GM23248 (cell line): ENCODE measurements around the gene PTHLH. TPM values are rescaled to one million over a fixed set of nuclear protein-coding genes. Genes with fewer than 3 reads are reported as not detected.

ENCODE experiments used
- DNase-seq: peaks from one replicate; pipeline ENCODE4 v3.0.0-alpha.2; 2015
- H2AFZ ChIP-seq: fragments of 200-600 bp; sonication (generic); 2 replicates; pipeline ENCODE4 v1.6.1; 2016; ENCODE audit warnings: antibody characterized with exemption
- H3F3A ChIP-seq: fragments of 200-600 bp; sonication (generic); 2 replicates; pipeline ENCODE4 v1.6.1; 2016; ENCODE audit warnings: mild to moderate bottlenecking, antibody characterized with exemption, mixed run types; ENCODE audit not compliant: insufficient read depth
- H3K27ac ChIP-seq: fragments of 200-600 bp; sonication (generic); 2 replicates; pipeline ENCODE4 v1.5.1; 2016; ENCODE audit warnings: mild to moderate bottlenecking
- H3K27me3 ChIP-seq: fragments of 200-600 bp; sonication (generic); replicated peaks from 2 replicates; pipeline ENCODE4 v1.6.1; 2016; ENCODE audit warnings: mild to moderate bottlenecking; ENCODE audit not compliant: insufficient read depth
- H3K36me3 ChIP-seq: fragments of 200-600 bp; sonication (generic); 2 replicates; pipeline ENCODE4 v1.6.1; 2016; ENCODE audit warnings: low read depth, mild to moderate bottlenecking
- H3K4me1 ChIP-seq: fragments of 200-600 bp; sonication (generic); 2 replicates; pipeline ENCODE4 v1.6.1; 2016; ENCODE audit warnings: mild to moderate bottlenecking; ENCODE audit not compliant: insufficient read depth
- H3K4me2 ChIP-seq: fragments of 200-600 bp; sonication (generic); one replicate; pipeline ENCODE4 v1.6.1; 2016; ENCODE audit warnings: mild to moderate bottlenecking; ENCODE audit not compliant: unreplicated experiment
- H3K4me3 ChIP-seq: fragments of 200-600 bp; sonication (generic); 2 replicates; pipeline ENCODE4 v1.5.1; 2016; ENCODE audit warnings: mild to moderate bottlenecking
- H3K79me2 ChIP-seq: fragments of 200-600 bp; sonication (generic); 2 replicates; pipeline ENCODE4 v1.6.1; 2016; ENCODE audit warnings: mild to moderate bottlenecking; ENCODE audit not compliant: insufficient read depth
- H3K9ac ChIP-seq: fragments of 200-600 bp; sonication (generic); 2 replicates; pipeline ENCODE4 v1.6.1; 2016; ENCODE audit warnings: mild to moderate bottlenecking
- H3K9me2 ChIP-seq: fragments of 200-600 bp; sonication (generic); 2 replicates; pipeline ENCODE4 v1.6.1; 2016; ENCODE audit warnings: mixed run types, mild to moderate bottlenecking, moderate library complexity; ENCODE audit not compliant: insufficient read depth
- H3K9me3 ChIP-seq: fragments of 200-600 bp; sonication (generic); one replicate; pipeline ENCODE4 v1.6.1; 2017; ENCODE audit warnings: low read depth
- H4K20me1 ChIP-seq: fragments of 200-600 bp; sonication (generic); 2 replicates; pipeline ENCODE4 v1.6.0; 2016; ENCODE audit not compliant: insufficient read depth
- EZH2 ChIP-seq: fragments of 200-600 bp; sonication (generic); IDR thresholded peaks from 2 replicates; pipeline ENCODE4 v1.6.1; 2018; ENCODE audit warnings: antibody characterized with exemption, mild to moderate bottlenecking; ENCODE audit not compliant: insufficient read depth, poor library complexity, severe bottlenecking
- EZH2phosphoT487 ChIP-seq: fragments of 200-600 bp; sonication (generic); IDR thresholded peaks from 2 replicates; pipeline ENCODE4 v1.6.1; 2018; ENCODE audit warnings: antibody characterized with exemption, moderate library complexity, mild to moderate bottlenecking, low read depth; ENCODE audit not compliant: insufficient read depth
- WGBS, 2 experiments: methylation state at CpG; one replicate each; pipeline ENCODE4 v1.1.6; 2015 to 2017; ENCODE audit warnings: low lambda C conversion rate in 2 of 2, low coverage in 1 of 2; ENCODE audit errors: missing lambda C conversion rate in 2 of 2; 5-methylcytosine and 5-hydroxymethylcytosine counted together
- in situ Hi-C: fragments of 300-500 bp; cut with MboI; formaldehyde crosslinking; loops from 2 replicates; pipeline ENCODE4 v1.15.0; 2020
- polyA plus RNA-seq: library from polyadenylated mRNA; unstranded; fragments of >200 nt; fragmentation: Nextera tagmentation; extraction: Ambion mirVana; gene quantifications from 2 replicates; pipeline ENCODE4 v1.2.1, GENCODE V29; 2016
- total RNA-seq: library from RNA; depleted of rRNA; stranded (reverse); fragments of >200 nt; shearing (Covaris generic); gene quantifications from 2 replicates; pipeline ENCODE4 v1.2.3, GENCODE V29; 2014; rRNA removed

PTHLH gene
- 0.51 and 6.4 TPM in 2 replicates for total RNA-seq
- polyA plus RNA-seq, result 4.2 and 4.7 TPM in 2 replicates

- Histone ChIP-seq H3K9me3 (no peaks in the 10 kb centered on the region), H3K4me1 (peaks cover 27% of the 10 kb centered on the region), H3K9ac (no peak within 1 kb of the TSS), H2AFZ (no peak within 1 kb of the TSS), H3K27ac (no peak within 1 kb of the TSS), H3K36me3 (no peaks in the 10 kb centered on the region), H3K4me3 (no peak within 1 kb of the TSS), H3F3A (peaks cover 39% of the 10 kb centered on the region), H3K79me2 (0 out of 2 replicates have a peak, but pooled peaks cover 11% of the 10 kb centered on the region), H4K20me1 (no peaks in the 10 kb centered on the region), H3K27me3 (no peaks in the 10 kb centered on the region), H3K9me2 (no peaks in the 10 kb centered on the region), H3K4me2 (no peak within 1 kb of the TSS)
- peak; percentile 8 for DNase-seq
- TF ChIP-seq EZH2 (no peak), EZH2phosphoT487 (no peak)
- 65 to 81% methylated on average over 2 of the region's 2 CpGs for WGBS, 2 experiments
- in situ Hi-C loops, result no loop called here
These were observed at the start of gene PTHLH for GRCh38 chr12:27972721-27973120. PTHLH (minus strand) TSS chr12:27972733; CDS start chr12:27969494, 3,239 bp downstream.

DNA sequence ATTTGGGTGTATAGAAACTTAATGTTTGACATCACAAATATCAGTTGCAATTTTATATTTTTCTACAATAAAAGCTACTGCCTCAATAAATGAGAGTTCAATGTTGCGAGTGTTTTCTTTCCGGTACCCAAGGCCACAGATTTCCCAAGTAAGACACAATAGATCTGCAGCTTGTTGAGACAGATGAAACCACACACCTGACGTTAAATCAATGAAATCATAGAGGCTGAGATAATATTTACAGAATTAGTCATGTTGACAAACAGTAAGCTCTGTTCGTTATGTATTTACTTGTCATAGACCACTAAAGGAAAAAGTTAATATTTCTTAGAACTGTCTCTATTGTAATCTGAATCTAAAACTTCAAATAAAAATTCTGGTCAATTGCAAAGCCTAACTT is 49.2 kb upstream of the PTHLH start:
- Histone ChIP-seq H3K4me3 (no peak overlapping the region), H3K79me2 (no peaks in the 10 kb centered on the region), H3K9me2 (no peaks in the 10 kb centered on the region), H3K4me1 (peaks cover 27% of the 10 kb centered on the region), H3K9me3 (no peaks in the 10 kb centered on the region), H3K9ac (no peak overlapping the region), H3K4me2 (no peak overlapping the region), H3K36me3 (no peaks in the 10 kb centered on the region), H2AFZ (no peak overlapping the region), H3F3A (peaks cover 15% of the 10 kb centered on the region), H4K20me1 (no peaks in the 10 kb centered on the region), H3K27ac (no peak overlapping the region), H3K27me3 (no peaks in the 10 kb centered on the region)
- 95% methylated on average over 4 of the region's 4 CpGs for WGBS, 2 experiments
- TF ChIP-seq EZH2, result no peak
- no peak for TF ChIP-seq EZH2phosphoT487
- DNase-seq, result no peak
- in situ Hi-C loops, result no loop called here

GRCh38 chr12:28017873-28018255 is 45.3 kb upstream of the PTHLH start:
- TF ChIP-seq EZH2phosphoT487 (no peak), EZH2 (no peak)
- no peak for DNase-seq
- H3K4me1 ChIP-seq, result peaks cover 2% of the 10 kb centered on the region
- H3K79me2 ChIP-seq, result no peaks in the 10 kb centered on the region
- H3K9me3 ChIP-seq, result no peaks in the 10 kb centered on the region
- H3K27ac ChIP-seq, result no peak overlapping the region
- H3K27me3 ChIP-seq, result no peaks in the 10 kb centered on the region
- in situ Hi-C loops, result no loop called here
- no peak overlapping the region for H3K4me2 ChIP-seq
- H4K20me1 ChIP-seq, result no peaks in the 10 kb centered on the region
- H3F3A ChIP-seq, result peaks cover 6% of the 10 kb centered on the region; the same call in 1 of the 2 replicates
- no peak overlapping the region for H2AFZ ChIP-seq
- no peak overlapping the region for H3K4me3 ChIP-seq
- 75 to 85% methylated on average over 1 of the region's 1 CpG for WGBS, 2 experiments
- H3K36me3 ChIP-seq, result no peaks in the 10 kb centered on the region
- no peak overlapping the region for H3K9ac ChIP-seq
- no peaks in the 10 kb centered on the region; the same call in 1 of the 2 replicates for H3K9me2 ChIP-seq

GRCh38 chr12:28017126-28017872 is 44.8 kb upstream of the PTHLH start:
- H3K36me3 ChIP-seq, result no peaks in the 10 kb centered on the region
- H4K20me1 ChIP-seq, result no peaks in the 10 kb centered on the region
- H3K27me3 ChIP-seq, result no peaks in the 10 kb centered on the region
- WGBS, 2 experiments, result 39 to 44% methylated on average over 4 of the region's 4 CpGs
- H3K4me1 ChIP-seq, result no peaks in the 10 kb centered on the region
- no peaks in the 10 kb centered on the region for H3K79me2 ChIP-seq
- no peak overlapping the region for H3K27ac ChIP-seq
- no peak overlapping the region for H3K4me2 ChIP-seq
- TF ChIP-seq EZH2phosphoT487 (no peak), EZH2 (no peak)
- no peak for DNase-seq
- H3K4me3 ChIP-seq, result no peak overlapping the region
- H3K9me2 ChIP-seq, result no peaks in the 10 kb centered on the region; the same call in 1 of the 2 replicates
- H3K9ac ChIP-seq, result no peak overlapping the region
- 0 out of 2 replicates have a peak, but pooled peaks cover under 1% of the 10 kb centered on the region for H3F3A ChIP-seq
- H3K9me3 ChIP-seq, result no peaks in the 10 kb centered on the region
- H2AFZ ChIP-seq, result no peak overlapping the region
- in situ Hi-C loops, result no loop called here
